Measurements from ENCODE around the gene DCC. TPM values are rescaled to one million over a fixed set of nuclear protein-coding genes. Genes with fewer than 3 reads are reported as not detected.
"Not testable (repeated sequence)": the region's sequence is repeated elsewhere in the genome, so short reads cannot be mapped to it uniquely, and the experiment has no call there.

Gene DCC
- total RNA-seq, 1 donor from 2014 or later: not detected

DNA sequence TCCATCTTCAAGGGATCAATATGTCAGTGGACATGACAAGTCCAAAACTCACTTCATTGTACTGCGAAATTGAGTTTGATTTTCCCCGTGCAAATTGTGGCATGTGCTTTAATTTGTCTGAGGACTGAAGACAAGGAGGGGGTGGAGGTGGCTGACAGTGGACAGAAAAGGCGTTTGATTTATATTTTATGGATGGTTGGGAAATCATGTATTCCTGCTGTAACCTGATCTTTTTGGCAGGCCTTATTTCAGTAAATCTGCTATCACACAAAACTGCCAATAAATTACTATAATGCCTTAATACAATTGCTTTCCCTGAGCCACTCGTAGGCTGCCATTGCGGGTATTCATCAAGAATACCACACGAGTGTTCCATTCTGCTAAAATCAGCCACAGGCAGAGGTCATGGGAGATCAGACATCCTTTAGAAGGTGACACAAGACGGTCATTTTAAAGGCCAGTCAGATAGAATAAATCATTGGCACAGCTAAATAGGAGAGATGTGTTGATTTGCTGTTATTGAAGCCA, 1164.0 kb downstream of the DCC start:
- intact Hi-C loops (cut with DNase I): no loop called here
- DNase-seq (ENCODE audit: low spot score): no peak

DNA sequence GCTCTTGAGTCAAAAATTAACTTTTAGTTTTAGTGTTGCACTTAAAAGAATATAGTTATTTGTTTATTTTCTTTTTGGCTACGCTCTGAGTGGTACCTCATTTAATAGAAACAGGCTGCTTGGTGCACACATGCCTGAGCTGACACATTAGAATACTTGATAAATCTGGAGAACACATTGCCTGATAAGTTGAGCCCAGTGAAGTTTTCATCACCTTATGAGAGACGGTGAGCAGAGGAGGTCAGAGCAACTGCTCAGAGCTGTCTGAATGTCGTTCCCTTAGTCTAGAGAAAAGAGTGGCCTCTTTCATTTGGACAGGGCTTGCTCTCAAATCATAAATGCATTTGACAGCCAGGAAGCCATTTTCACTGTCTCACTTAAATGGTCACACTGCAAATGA, 1168.5 kb downstream of the DCC start:
- intact Hi-C loops (cut with DNase I): no loop called here
- DNase-seq (ENCODE audit: low spot score): no peak

DNA sequence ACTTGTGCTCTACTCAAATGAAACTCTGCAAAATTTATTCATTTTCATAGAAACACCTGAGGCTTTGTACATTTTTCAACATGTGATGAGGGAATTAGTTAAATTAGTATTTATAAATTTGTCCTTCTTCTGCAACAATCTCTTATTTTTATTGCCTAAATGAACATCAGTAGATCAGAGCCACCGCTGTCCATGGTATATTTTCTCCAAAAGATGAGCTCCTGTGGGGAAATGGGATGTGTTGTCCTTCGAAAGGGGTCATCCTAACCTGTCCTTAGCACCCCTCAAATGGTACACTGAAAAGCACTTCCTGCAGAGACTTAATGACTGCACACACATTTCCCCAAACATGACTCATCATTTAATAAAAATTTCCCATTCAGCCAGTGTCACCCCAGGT, 1169.9 kb downstream of the DCC start:
- intact Hi-C loops (cut with DNase I): no loop called here
- DNase-seq (ENCODE audit: low spot score): no peak

DNA sequence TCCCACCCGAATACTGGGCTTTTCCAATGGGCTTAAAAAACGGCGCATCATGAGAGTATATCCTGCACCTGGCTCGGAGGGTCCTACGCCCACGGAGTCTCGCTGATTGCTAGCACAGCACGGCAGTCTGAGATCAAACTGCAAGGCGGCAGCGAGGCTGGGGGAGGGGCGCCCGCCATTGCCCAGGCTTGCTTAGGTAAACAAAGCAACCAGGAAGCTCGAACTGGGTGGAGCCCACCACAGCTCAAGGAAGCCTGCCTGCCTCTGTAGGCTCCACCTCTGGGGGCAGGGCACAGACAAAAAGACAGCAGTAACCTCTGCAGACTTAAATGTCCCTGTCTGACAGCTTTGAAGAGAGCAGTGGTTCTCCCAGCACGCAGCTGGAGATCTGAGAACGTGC, 1171.7 kb downstream of the DCC start:
- DNase-seq (ENCODE audit: low spot score); intact Hi-C loops (cut with DNase I): not testable (repeated sequence)

DNA sequence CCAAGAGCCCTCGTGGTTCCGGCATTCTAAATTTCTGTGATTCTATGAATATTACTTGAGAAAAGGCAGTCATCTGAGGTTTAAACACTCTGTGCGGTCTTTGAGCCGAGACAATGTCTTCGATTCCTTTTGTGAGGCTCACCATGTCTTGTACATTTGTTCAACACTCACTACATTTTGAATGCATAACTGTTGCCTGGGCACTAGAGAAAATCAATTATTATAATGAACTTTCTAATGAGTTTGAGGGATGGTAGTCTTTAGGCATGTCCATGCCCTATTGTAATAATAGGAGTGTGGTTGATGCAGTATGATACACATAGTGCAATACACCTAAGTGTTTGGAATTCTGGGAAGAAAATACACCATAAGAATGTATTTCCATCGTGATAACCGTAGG, 1181.1 kb downstream of the DCC start:
- no peak for DNase-seq (ENCODE audit: low spot score)
- intact Hi-C loops (cut with DNase I): no loop called here

DNA sequence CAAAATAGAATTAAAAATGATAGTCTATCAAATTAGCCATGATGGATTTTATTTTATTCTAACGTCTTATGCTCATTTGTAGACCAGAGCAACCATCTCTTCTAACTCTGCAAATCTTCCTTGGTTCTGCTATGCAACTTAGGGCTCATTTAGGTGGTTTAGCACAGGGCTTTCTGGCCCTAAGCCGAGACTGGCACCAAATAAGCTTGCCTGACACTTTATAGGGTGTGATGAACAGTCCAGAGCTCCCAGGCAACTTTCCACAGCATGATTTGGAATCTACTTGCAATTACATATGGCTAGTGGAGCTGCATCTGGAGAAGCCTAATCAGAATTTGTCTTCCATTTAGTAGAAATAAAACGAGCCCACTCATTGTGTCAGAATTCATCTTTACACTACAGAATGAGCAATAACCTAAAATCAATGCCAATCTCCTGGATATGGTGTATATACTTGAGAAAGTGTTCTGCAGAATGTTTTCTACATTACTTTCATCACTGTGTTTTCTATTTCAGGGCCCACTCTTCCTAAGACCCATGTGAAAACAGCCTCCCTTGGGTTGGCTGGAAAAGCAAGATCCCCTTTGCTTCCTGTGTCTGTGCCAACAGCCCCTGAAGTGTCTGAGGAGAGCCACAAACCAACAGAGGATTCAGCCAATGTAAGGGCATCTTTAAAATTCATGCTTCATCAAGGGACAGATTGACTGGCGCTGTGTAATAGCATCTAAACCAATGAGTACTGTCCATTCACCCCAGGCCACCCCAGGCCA, 1186.3 kb downstream of the DCC start:
- intact Hi-C loops (cut with DNase I): no loop called here
- no peak for DNase-seq (ENCODE audit: low spot score)

DNA sequence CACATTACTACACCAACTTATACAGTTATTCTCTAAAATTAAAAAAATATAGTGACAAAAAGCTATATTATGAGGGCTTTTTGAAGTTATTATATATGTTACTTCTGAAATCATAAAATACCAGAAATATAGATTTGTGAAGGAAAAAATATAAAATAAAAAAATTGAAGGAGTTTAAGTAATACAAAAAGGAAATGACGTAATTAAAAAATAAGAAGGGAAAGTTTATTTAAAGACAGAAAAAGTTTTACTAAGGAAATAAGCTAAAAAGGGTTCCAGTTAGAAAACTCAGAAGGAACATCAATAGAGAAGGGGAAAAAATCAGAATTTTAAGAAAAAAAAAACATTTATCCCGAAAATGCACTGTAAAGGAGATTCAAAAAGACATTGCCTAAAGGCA, 1187.4 kb downstream of the DCC start:
- intact Hi-C loops (cut with DNase I): no loop called here
- no peak for DNase-seq (ENCODE audit: low spot score)

DNA sequence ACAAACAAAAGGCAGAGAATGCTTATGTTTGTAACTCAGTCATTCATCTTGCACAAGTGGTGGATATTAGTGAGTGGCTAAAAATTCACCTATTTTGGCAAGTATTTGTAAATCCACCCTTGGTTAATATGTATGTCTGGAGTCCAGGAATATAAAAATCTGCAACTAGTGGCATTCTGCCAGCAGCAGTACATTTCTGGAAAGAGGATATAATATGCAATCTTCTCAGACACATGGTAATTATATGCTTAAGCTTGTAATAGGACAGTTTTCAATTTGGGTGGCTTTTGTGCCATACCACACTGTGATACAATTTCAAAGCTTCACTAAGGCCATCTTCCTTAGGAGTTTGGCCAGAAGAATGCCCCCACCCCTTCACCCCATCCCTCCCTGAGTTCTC, 1191.2 kb downstream of the DCC start:
- intact Hi-C loops (cut with DNase I): no loop called here
- no peak for DNase-seq (ENCODE audit: low spot score)

DNA sequence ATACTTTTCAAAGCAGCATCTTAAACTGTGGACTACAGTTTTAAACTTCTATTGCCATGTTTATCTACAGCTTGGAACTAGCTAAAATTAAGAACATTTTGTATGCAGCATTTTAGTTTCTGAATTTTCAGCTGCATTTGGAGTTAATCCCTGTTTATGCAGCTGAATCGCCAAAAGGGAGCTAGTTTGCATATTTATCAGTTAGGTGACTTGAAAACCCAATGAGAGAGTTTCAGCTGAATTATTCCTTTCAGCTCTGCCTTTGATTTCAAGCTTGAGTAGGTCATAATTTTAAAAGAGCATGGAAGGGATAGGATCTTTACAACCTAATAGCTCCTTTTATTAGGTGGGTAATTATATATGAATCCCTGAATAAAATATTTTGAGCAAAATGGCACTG, 1191.9 kb downstream of the DCC start:
- intact Hi-C loops (cut with DNase I): no loop called here
- DNase-seq (ENCODE audit: low spot score): no peak

DNA sequence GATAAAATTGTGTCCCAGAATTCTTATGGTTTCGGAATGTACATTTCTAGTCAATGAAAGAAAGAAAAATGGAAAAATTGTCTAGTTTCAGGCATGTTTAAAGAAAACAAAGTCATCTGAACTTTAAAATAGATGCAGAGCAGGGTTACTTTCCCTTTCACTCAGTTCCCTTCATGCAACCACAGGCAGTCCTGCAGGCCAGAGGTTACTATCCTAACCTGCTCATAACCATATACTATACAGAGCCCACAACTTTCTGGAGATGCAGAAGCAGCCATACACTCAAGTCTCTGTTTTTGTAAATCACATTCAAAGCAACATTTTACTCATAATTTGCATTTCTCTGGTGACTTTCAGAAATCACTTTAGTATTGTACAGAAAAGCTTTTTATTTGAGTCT, 1194.2 kb downstream of the DCC start:
- no peak for DNase-seq (ENCODE audit: low spot score)
- intact Hi-C loops (cut with DNase I): no loop called here

DNA sequence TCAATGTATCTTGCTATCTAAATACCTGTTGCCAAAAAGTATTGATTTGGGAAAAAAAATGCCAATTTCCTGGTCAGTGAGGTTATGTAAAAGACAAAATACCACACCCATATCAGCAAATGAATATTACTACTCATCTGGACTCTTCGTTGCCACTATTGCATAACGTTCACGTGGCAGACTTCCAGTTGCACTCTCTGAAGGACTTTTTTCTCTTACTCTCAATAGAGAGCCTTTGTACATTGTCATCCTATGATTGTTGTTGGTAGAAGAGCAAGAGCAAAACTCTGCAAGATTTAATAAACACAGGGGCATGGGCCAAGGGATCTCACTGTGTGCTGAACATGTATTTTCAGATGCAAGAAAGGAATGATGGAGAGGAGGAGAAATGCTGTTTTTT, 1194.7 kb downstream of the DCC start:
- intact Hi-C loops (cut with DNase I): no loop called here
- no peak for DNase-seq (ENCODE audit: low spot score)

DNA sequence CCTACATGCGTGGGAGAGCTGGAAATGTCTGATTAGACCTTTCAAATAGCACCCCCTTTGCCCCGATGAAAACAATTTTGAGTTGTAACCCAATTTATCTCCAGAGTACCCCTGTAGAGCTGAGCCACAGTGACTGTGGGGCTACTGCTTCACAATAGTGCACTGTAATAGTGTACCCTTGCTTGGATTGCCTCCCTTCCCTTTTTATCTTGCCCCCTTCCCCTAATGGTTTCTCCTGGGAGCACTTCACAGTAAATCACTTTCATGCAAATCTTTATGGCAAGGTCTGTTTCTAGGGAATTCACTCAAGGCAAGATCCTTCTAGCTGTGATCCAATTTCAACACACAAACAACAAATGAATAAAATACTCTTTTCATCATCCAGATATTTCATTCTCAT, 1196.9 kb downstream of the DCC start:
- no peak for DNase-seq (ENCODE audit: low spot score)
- intact Hi-C loops (cut with DNase I): no loop called here

DNA sequence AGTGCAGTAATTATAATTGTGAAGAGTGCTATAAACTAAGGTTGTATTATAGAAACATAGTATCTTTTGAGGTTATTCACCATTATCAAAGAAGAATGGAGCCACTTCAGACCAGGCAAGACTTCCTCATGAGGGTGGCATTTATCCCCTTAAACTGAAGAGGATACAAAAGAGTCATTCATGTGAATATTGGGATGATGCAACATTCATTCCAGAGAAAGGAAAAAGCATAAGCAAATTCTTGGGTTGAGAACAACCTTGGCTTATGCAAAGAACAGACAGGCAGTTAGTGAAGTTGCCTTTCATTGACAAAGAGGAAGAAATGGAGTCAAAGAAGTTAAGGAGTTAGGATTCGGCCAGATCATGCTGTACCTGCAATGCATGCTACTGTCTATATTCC, 1201.9 kb downstream of the DCC start:
- intact Hi-C loops (cut with DNase I): no loop called here
- DNase-seq (ENCODE audit: low spot score): no peak

DNA sequence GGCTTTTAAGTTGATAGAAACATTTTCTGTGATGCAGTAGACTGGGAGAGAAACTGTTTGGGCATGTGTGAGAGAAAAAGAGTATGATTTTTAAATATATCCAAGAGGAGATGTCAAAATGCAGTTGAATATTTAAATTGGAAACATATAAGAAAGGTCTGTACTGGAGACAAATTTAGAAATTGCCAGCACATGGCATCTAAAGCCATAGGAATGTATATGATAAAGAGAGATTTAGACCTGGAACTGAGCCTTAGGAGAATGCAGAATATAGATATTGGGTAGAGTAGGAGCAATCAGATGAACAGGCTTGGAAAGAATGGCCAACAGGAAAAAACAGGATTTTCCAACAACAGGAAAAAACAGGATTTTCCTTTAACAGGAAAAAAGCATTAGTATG, 1203.7 kb downstream of the DCC start:
- intact Hi-C loops (cut with DNase I): no loop called here
- no peak for DNase-seq (ENCODE audit: low spot score)

DNA sequence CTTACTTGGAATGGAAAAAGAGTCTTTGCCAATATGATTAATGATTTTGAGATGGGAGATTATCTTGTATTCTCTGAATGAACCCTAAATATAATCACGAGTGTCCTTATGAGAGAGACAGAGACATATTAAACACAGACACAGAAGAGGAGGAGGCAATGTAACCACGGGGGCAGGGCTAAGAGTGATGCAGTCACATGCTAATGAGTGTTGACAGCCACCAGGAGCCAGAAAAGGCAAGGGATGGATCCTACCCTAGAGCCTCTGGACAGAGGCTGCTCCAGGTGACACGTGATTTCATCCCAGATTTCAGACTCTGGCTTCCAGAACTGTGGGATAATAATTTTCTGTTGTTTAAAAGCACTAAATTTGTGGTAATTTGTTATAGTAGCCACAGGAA, 1204.9 kb downstream of the DCC start:
- intact Hi-C loops (cut with DNase I): no loop called here
- DNase-seq (ENCODE audit: low spot score): no peak

DNA sequence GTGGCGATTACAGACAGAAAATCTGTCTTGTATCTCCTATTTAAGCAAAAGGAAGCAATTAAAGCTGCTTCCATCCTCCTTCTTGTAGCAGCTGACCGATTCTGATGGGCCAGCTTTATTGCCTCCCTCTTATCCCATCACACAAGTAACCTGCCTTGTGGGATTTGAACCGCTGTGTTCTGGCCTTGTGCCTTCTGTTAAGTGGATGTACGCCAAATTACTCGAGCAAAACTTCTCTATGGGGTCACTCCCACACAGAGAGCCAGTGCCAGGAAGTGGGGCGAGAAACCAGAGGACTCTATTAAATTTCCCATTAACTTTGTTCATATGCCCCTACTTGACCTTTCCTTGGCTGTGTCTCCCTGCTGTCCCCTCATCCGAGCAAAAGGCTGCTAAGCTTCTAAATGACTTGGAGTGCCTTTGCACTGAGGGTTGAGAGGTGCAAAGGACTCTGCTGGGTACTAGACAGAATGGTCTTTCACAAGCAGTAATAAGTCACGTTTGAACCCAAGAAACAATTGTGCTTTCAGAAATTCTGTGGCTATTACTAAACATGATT, 1212.0 kb downstream of the DCC start:
- no peak for DNase-seq (ENCODE audit: low spot score)
- intact Hi-C loops (cut with DNase I): no loop called here

DNA sequence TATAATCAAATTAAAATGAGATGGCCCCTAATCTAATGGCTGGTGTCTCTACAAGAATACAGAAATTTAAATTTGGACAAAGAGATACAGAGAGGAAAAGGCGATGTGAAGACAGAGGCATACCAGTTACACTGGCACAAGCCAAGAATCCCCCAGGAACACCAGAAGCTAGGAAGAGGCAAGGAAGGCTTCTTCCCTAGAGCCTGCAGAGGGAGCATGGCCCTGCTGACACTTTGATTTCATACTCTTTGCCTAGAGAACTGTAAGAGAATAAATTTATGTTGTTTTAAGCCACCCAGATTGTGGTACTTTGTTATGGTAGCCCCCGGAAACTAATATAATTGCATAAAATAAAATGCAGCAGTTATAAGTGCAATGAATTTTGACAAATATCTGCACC, 1213.0 kb downstream of the DCC start:
- DNase-seq (ENCODE audit: low spot score): no peak
- intact Hi-C loops (cut with DNase I): no loop called here

DNA sequence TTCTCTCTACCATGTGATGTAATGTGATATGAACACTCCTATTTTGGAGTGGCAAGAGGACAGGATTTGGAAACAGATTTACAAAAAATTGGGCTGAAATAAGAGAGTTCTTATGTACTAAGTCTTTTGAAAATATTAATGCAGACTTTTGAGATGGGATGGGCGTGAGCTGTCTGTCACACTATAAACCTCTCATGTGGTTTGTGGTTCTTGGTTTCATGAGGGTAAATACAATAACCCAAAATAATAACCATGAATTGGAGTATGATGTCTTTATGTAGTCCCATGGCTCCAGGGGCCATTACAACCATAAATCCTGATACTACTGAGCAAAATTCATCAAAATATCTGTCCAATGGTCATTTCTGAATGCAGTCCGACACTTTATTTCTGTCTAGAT, 1216.5 kb downstream of the DCC start:
- intact Hi-C loops (cut with DNase I): no loop called here
- no peak for DNase-seq (ENCODE audit: low spot score)

DNA sequence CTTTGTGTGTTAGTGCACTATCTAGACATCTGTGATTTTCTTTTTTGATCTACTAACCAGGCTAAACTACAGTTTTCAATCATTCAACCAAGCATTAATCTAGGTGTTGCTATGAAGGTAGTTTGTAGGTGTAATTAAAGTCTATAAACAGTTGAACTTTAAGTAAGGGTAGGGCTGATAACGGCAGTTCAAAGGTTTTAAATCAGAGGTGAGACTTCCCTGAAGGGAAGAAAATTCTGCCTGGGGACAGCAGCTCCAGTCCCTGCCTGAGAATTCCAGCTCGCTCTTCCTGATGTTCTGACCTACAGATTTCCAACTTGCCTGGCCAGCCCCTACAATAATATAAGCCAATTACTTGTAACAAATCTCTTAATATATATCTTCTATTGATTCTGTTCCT, 1220.5 kb downstream of the DCC start:
- intact Hi-C loops (cut with DNase I): loop anchor here (10.0 kb wide), 1 partner anchor 554 kb away; no protein-coding TSS in a partner anchor
- DNase-seq (ENCODE audit: low spot score): no peak

DNA sequence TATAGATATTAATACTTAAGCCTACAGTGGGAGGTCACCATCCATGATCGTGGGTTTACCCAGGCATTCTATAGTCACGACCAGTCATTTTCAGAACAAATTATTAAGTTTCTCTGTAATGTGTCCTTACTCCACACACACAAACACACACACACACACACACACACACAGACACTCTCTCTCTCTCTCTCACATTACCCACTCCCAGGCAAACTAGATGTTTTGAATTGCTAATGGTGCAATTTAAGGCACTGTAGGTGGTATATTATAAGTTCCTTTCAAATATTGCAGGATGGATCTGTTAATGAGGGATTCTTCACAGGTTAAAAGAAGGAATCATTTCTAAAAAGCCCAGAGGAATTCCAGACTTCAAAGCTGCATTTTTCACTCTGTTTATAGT, 1226.6 kb downstream of the DCC start:
- intact Hi-C loops (cut with DNase I): loop anchor here (10.0 kb wide), 1 partner anchor 548 kb away; no protein-coding TSS in a partner anchor
- DNase-seq (ENCODE audit: low spot score): no peak

DNA sequence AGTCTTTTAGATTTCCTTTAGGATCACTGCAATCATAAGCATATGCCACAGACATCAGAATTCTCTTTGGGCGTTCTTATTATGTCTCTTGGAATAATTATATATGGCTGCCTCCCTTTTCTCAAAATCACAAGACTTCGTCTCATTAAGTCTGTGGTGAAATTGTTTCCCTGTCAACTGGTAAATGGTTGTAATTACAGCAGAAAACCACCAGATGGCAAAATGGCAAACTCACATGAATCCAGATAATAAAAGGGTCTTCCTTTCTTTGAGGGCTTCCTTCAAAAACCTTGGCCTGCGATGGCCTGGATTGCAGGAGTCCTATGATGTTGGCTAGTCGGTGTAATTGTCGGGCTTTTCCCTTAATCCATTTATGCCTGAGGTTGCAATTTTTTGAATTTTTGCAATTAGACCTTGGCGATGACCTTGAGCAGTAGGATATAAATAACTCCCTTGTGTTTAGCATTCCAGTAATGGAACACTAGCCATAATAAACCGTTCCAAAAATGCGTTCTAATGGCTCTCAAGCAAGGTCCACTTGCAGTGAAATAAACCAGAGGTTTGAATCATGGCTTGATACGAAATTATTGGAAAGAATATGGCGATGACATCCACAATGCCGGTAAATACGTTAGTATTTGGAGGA, 1228.1 kb downstream of the DCC start:
- DNase-seq (ENCODE audit: low spot score): no peak
- intact Hi-C loops (cut with DNase I): loop anchor here (10.0 kb wide), 1 partner anchor 547 kb away; no protein-coding TSS in a partner anchor

Measured in cardiac septum (tissue), 1 donor.